ENCODE data around the gene NKAIN2.

GRCh38 chr6:124371974-124372475 lies 568.4 kb downstream of the NKAIN2 start:
- TF ChIP-seq CTCF (optimal IDR thresholded peaks at IDR 0.05 in 1 of 3, IDR thresholded peaks at IDR 0.05 in 1 of 3, conservative IDR thresholded peaks at IDR 0.05 in 1 of 3; ENCODE audit: extremely low read depth in 1 of 3, insufficient read depth in 2 of 3, low read length in 3 of 3), result no peak
- no peak for TF ChIP-seq EZH2 (IDR thresholded peaks at IDR 0.05; ENCODE audit: low read length)
